Neural cell (in vitro differentiated cells): Measurements from ENCODE around the gene MCC. TPM values are rescaled to one million over a fixed set of nuclear protein-coding genes. Genes with fewer than 3 reads are reported as not detected.

Experiments used
- H2AFZ ChIP-seq: fragments of 200-600, 300-800 bp; sonication (generic), shearing (Covaris generic); 2 replicates; pipeline ENCODE4 v1.6.0; 2014; ENCODE audit warnings: low read depth, mild to moderate bottlenecking, antibody characterized with exemption, low read length, moderate library complexity
- H3F3A ChIP-seq: fragments of 200-600 bp; shearing (Covaris generic); 2 replicates; pipeline ENCODE4 v1.6.1; 2016; ENCODE audit warnings: mild to moderate bottlenecking, moderate library complexity, mixed read lengths, antibody characterized with exemption, low read length; ENCODE audit not compliant: insufficient read depth, poor library complexity, severe bottlenecking
- H3K27ac ChIP-seq: fragments of 200-600, 300-800 bp; sonication (generic), shearing (Covaris generic); 2 replicates; pipeline ENCODE4 v1.5.1; 2014; ENCODE audit warnings: mild to moderate bottlenecking, low read length, moderate library complexity
- H3K27me3 ChIP-seq: fragments of 300-800, 200-600 bp; sonication (generic), shearing (Covaris generic); 2 replicates; pipeline ENCODE4 v1.6.0; 2014; ENCODE audit warnings: mild to moderate bottlenecking, low read depth, low read length, moderate library complexity; ENCODE audit not compliant: insufficient read depth
- H3K36me3 ChIP-seq: fragments of 300-800, 200-600 bp; sonication (generic), shearing (Covaris generic); 2 replicates; pipeline ENCODE4 v1.5.1; 2014; ENCODE audit warnings: mild to moderate bottlenecking, antibody characterized with exemption, low read length, moderate library complexity; ENCODE audit not compliant: insufficient read depth
- H3K4me2 ChIP-seq: fragments of 300-800, 200-600 bp; sonication (generic), shearing (Covaris generic); 2 replicates; pipeline ENCODE4 v1.6.0; 2014; ENCODE audit warnings: mild to moderate bottlenecking, low read length
- H3K4me3 ChIP-seq: fragments of 300-800, 200-600 bp; sonication (generic), shearing (Covaris generic); 2 replicates; pipeline ENCODE4 v1.5.1; 2014; ENCODE audit warnings: mild to moderate bottlenecking, low read length, moderate library complexity
- H3K79me2 ChIP-seq: fragments of 200-600 bp; shearing (Covaris generic); replicated peaks from 2 replicates; pipeline ENCODE4 v1.6.0; 2014; ENCODE audit warnings: mild to moderate bottlenecking, low read length, moderate library complexity; ENCODE audit not compliant: insufficient read depth
- H3K9ac ChIP-seq: fragments of 300-800, 200-600 bp; sonication (generic), shearing (Covaris generic); 2 replicates; pipeline ENCODE4 v1.6.1; 2016; ENCODE audit warnings: mild to moderate bottlenecking, low read length, mixed read lengths
- H3K9me2 ChIP-seq: fragments of 200-600 bp; shearing (Covaris generic); 2 replicates; pipeline ENCODE4 v1.6.1; 2016; ENCODE audit warnings: mild to moderate bottlenecking, low read length, mixed read lengths; ENCODE audit not compliant: insufficient read depth
- H3K9me3 ChIP-seq: fragments of 200-600, 300-800 bp; sonication (generic), shearing (Covaris generic); 2 replicates; pipeline ENCODE4 v1.6.1; 2016; ENCODE audit warnings: mild to moderate bottlenecking, mixed run types, low read length, moderate library complexity, mixed read lengths
- H4K20me1 ChIP-seq: fragments of 200-600 bp; shearing (Covaris generic); 2 replicates; pipeline ENCODE4 v1.6.1; 2016; ENCODE audit warnings: mild to moderate bottlenecking, mixed run types; ENCODE audit not compliant: insufficient read depth
- EP300 ChIP-seq: fragments of 450-650 bp; conservative IDR thresholded peaks from 2 replicates; pipeline ENCODE4 v1.6.1; 2014; ENCODE audit warnings: antibody characterized with exemption, mild to moderate bottlenecking, moderate library complexity; ENCODE audit not compliant: poor library complexity, severe bottlenecking
- EZH2 ChIP-seq: fragments of 200-600, 300-800 bp; shearing (Covaris generic), sonication (generic); IDR thresholded peaks from 2 replicates; pipeline ENCODE4 v1.6.1; 2014; ENCODE audit warnings: antibody characterized with exemption, low read length, borderline replicate concordance, mild to moderate bottlenecking; ENCODE audit not compliant: insufficient read depth, poor library complexity, severe bottlenecking
- MXI1 ChIP-seq: fragments of 450-650 bp; conservative IDR thresholded peaks from 2 replicates; pipeline ENCODE4 v1.6.1; 2014; ENCODE audit warnings: antibody characterized with exemption, mild to moderate bottlenecking; ENCODE audit not compliant: poor library complexity, severe bottlenecking
- POLR2AphosphoS5 ChIP-seq: IDR thresholded peaks from 2 replicates; pipeline ENCODE4 v1.6.1; 2012
- RAD21 ChIP-seq: fragments of 450-650 bp; conservative IDR thresholded peaks from 2 replicates; pipeline ENCODE4 v1.6.1; 2014; ENCODE audit warnings: antibody characterized with exemption, mild to moderate bottlenecking, moderate library complexity
- REST ChIP-seq: IDR thresholded peaks from 2 replicates; pipeline ENCODE4 v1.6.1; 2012; ENCODE audit warnings: borderline replicate concordance
- SMC3 ChIP-seq: fragments of 450-650 bp; conservative IDR thresholded peaks from 2 replicates; pipeline ENCODE4 v1.6.1; 2014; ENCODE audit warnings: antibody characterized with exemption, mild to moderate bottlenecking, moderate library complexity; ENCODE audit not compliant: poor library complexity
- TAF1 ChIP-seq: IDR thresholded peaks from 2 replicates; pipeline ENCODE4 v1.6.1; 2012; ENCODE audit warnings: low read depth
- polyA plus RNA-seq: library from polyadenylated mRNA; depleted of rRNA; stranded (reverse); fragments of >200 nt; gene quantifications from 2 replicates; pipeline ENCODE4 v1.2.3, GENCODE V29; 2014
- TF ChIP-seq, protein P1 (sequence below): fragments of 450-650 bp; IDR thresholded peaks from 2 replicates; pipeline ENCODE4 v1.5.1; 2014; ENCODE audit warnings: antibody characterized with exemption, mild to moderate bottlenecking, moderate library complexity; ENCODE audit not compliant: poor library complexity, severe bottlenecking

Gene MCC
- polyA plus RNA-seq, 1 donor from 2014 or later: 2.2 TPM

GRCh38 chr5:113268232-113268631 is 220.0 kb downstream of the MCC start:
- TF ChIP-seq POLR2AphosphoS5 (no peak), EP300 (no peak), TAF1 (no peak), RAD21 (no peak), MXI1 (no peak), SMC3 (no peak), EZH2 (no peak)
- TF ChIP-seq, protein P1, sequence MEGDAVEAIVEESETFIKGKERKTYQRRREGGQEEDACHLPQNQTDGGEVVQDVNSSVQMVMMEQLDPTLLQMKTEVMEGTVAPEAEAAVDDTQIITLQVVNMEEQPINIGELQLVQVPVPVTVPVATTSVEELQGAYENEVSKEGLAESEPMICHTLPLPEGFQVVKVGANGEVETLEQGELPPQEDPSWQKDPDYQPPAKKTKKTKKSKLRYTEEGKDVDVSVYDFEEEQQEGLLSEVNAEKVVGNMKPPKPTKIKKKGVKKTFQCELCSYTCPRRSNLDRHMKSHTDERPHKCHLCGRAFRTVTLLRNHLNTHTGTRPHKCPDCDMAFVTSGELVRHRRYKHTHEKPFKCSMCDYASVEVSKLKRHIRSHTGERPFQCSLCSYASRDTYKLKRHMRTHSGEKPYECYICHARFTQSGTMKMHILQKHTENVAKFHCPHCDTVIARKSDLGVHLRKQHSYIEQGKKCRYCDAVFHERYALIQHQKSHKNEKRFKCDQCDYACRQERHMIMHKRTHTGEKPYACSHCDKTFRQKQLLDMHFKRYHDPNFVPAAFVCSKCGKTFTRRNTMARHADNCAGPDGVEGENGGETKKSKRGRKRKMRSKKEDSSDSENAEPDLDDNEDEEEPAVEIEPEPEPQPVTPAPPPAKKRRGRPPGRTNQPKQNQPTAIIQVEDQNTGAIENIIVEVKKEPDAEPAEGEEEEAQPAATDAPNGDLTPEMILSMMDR: no peak
- no peaks in the 10 kb centered on the region for H3F3A ChIP-seq

GRCh38 chr5:113267361-113267900 is 220.8 kb downstream of the MCC start:
- no peaks in the 10 kb centered on the region for H4K20me1 ChIP-seq
- H3K36me3 ChIP-seq: no peaks in the 10 kb centered on the region
- no peak overlapping the region for H3K4me2 ChIP-seq
- H3F3A ChIP-seq: no peaks in the 10 kb centered on the region
- no peaks in the 10 kb centered on the region for H3K79me2 ChIP-seq
- no peaks in the 10 kb centered on the region for H3K9me2 ChIP-seq
- no peak overlapping the region for H2AFZ ChIP-seq
- TF ChIP-seq, protein P1: no peak
- TF ChIP-seq REST (no peak), TAF1 (no peak), EP300 (no peak), MXI1 (no peak), RAD21 (no peak)
- H3K9me3 ChIP-seq: no peaks in the 10 kb centered on the region
- no peak overlapping the region for H3K9ac ChIP-seq
- no peaks in the 10 kb centered on the region for H3K27me3 ChIP-seq
- no peak overlapping the region for H3K4me3 ChIP-seq
- H3K27ac ChIP-seq: no peak overlapping the region

More at GRCh38 chr5:113268232-113268631, 220.0 kb downstream of the MCC start:
- H3K36me3 ChIP-seq: no peaks in the 10 kb centered on the region
- H3K9ac ChIP-seq: no peak overlapping the region
- no peak overlapping the region for H2AFZ ChIP-seq
- H4K20me1 ChIP-seq: no peaks in the 10 kb centered on the region
- no peak overlapping the region for H3K4me3 ChIP-seq
- no peaks in the 10 kb centered on the region for H3K9me2 ChIP-seq
- no peaks in the 10 kb centered on the region for H3K79me2 ChIP-seq
- no peaks in the 10 kb centered on the region for H3K27me3 ChIP-seq
- no peak overlapping the region for H3K4me2 ChIP-seq
- no peak overlapping the region for H3K27ac ChIP-seq
- no peaks in the 10 kb centered on the region for H3K9me3 ChIP-seq
